Muscle of leg (tissue), 11 donors: Measurements from ENCODE around the gene RFXAP. TPM values are rescaled to one million over a fixed set of nuclear protein-coding genes. Genes with fewer than 3 reads are reported as not detected.

ENCODE experiments used
- DNase-seq: peaks from one replicate; pipeline ENCODE4 v3.0.0; 2013
- H3K27ac ChIP-seq: one replicate; pipeline ENCODE4 v1.5.1; 2013; ENCODE audit warnings: mild to moderate bottlenecking, low read length, control low read depth
- H3K27me3 ChIP-seq: one replicate; pipeline ENCODE4 v1.6.1; 2013; ENCODE audit warnings: low read length; ENCODE audit not compliant: control insufficient read depth, insufficient read depth
- H3K36me3 ChIP-seq: one replicate; pipeline ENCODE4 v1.6.1; 2013; ENCODE audit warnings: low read length; ENCODE audit not compliant: control insufficient read depth, insufficient read depth
- H3K4me1 ChIP-seq: one replicate; pipeline ENCODE4 v1.6.1; 2013; ENCODE audit warnings: low read length; ENCODE audit not compliant: control insufficient read depth, insufficient read depth
- H3K4me3 ChIP-seq: one replicate; pipeline ENCODE4 v1.5.1; 2013; ENCODE audit warnings: low read length, control low read depth
- H3K9me3 ChIP-seq: replicated peaks from 2 replicates; pipeline ENCODE4 v1.6.1; 2013; ENCODE audit warnings: low read depth, low read length; ENCODE audit not compliant: control insufficient read depth
- WGBS: methylation state at CpG from one replicate; pipeline ENCODE4 v1.1.5; 2013; ENCODE audit warnings: missing lambda C conversion rate; ENCODE audit not compliant: insufficient coverage; 5-methylcytosine and 5-hydroxymethylcytosine counted together
- polyA plus RNA-seq, 8 donors: library from polyadenylated mRNA; unstranded; fragments of 120-200 nt; gene quantifications; one replicate each; pipeline versions ENCODE4 v1.2.1 to v1.2.3, GENCODE V29; 2013; ENCODE audit warnings: inconsistent platforms in 1 of 8, low replicate concordance in 1 of 8; ENCODE audit not compliant: insufficient read length in 8 of 8, insufficient read depth in 1 of 8
- total RNA-seq: library from RNA; stranded (reverse); fragments of 120-200 nt; gene quantifications from one replicate; pipeline ENCODE4 v1.2.4, GENCODE V29; 2013

Gene RFXAP
- total and polyA plus RNA-seq, 9 donors = 2.2 to 11.3 (median 9.6) TPM

DNA sequence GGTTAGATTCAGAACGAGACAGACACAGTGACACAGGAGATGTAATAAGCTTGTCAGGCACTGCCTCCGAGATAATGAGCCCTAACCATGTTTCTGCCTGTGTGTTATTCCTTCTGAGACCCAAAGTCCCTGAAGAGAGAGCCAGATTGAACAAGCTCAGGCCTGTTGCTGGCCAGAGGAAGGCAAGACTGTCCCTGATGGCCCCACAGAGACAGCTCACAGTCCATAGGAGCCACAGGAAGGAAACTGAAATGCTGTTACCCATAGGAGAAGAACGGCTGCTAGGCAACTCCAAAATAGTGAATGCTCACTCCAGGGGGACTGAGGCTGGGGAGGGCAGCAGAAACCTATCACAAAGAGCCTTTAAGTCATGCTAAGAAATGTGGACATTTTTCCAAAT, 31.8 kb upstream of the RFXAP start:
- peak overlapping the region; percentile 65 for H3K27ac ChIP-seq
- WGBS = 14% methylated on average over 2 of the region's 3 CpGs
- H3K36me3 ChIP-seq = no peaks in the 10 kb centered on the region
- no peaks in the 10 kb centered on the region for H3K27me3 ChIP-seq
- DNase-seq = peak; percentile 77
- no peaks in the 10 kb centered on the region for H3K9me3 ChIP-seq
- H3K4me3 ChIP-seq = no peak overlapping the region
- H3K4me1 ChIP-seq = no peaks in the 10 kb centered on the region

DNA sequence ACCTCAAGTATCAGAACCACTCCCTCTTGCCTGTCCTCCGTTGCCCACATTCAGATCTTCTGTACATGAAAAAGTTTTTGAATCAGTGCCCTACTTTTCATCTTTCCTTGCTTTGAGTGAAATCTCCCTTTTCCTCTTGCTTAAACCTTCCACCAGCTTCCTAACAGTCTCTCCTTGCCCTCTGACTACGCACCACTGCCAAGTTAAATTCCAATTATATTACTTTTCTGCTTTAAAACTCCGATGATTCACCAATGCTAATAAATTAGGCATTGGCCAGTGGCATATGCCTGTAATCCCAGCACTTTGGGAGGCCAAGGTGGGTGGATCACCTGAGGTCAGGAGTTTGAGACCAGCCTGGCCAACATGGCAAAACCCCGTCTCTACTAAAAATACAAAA, 30.7 kb upstream of the RFXAP start:
- 82% methylated on average over 2 of the region's 4 CpGs for WGBS
- no peak overlapping the region for H3K27ac ChIP-seq
- no peak overlapping the region for H3K4me3 ChIP-seq
- H3K4me1 ChIP-seq = no peaks in the 10 kb centered on the region
- H3K27me3 ChIP-seq = no peaks in the 10 kb centered on the region
- no peaks in the 10 kb centered on the region for H3K9me3 ChIP-seq
- no peaks in the 10 kb centered on the region for H3K36me3 ChIP-seq
- no peak for DNase-seq

DNA sequence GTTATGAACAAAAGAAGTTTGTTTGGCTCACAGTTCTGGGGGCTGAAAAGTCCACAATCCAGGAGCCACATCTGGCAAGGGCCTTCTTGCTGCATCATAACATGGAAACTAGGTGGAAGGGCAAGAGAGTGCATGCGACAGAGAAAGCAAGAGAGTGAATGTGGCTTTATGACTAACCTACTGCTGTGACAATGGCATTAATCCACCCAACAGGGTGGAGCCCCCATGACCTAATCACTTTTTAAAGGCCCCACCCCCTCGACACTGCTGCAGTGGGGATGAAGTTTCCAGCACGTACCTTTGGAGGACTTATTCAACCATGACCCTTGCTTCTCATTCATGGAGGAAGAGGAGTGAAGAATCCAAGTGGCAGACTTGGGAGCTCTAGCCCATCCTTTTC, 30.0 kb upstream of the RFXAP start:
- no peak for DNase-seq

DNA sequence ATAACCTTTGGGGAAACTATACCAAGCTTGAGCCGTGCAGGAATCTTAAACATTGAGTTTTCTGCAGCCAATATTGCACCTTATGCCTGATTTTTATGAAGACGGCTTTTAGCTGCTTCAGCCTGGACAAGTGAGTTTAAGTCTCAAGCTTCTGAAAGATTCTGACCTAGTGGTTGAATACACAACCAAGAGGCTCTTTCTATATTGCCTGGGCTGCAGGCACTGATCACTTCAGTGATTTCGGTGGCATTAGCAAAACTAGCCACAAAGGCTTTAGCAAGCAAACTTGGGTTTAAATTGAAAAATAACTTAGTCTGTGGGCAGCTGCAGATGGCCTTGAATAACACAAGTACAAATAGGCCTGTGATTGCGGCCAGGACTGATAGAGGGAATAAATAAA, 29.3 kb upstream of the RFXAP start:
- Histone ChIP-seq H3K27ac (no peak overlapping the region), H3K36me3 (no peaks in the 10 kb centered on the region), H3K4me1 (no peaks in the 10 kb centered on the region), H3K9me3 (no peaks in the 10 kb centered on the region), H3K4me3 (no peak overlapping the region), H3K27me3 (no peaks in the 10 kb centered on the region)
- DNase-seq = no peak
- 80% methylated on average over 3 of the region's 4 CpGs for WGBS

More for the DNA sequence above, 30.0 kb upstream of the RFXAP start:
- H3K27me3 ChIP-seq = no peaks in the 10 kb centered on the region
- WGBS = 100% methylated on average over 1 of the region's 3 CpGs
- no peaks in the 10 kb centered on the region for H3K36me3 ChIP-seq
- no peak overlapping the region for H3K4me3 ChIP-seq
- no peaks in the 10 kb centered on the region for H3K4me1 ChIP-seq
- H3K9me3 ChIP-seq = no peaks in the 10 kb centered on the region
- no peak overlapping the region for H3K27ac ChIP-seq

DNA sequence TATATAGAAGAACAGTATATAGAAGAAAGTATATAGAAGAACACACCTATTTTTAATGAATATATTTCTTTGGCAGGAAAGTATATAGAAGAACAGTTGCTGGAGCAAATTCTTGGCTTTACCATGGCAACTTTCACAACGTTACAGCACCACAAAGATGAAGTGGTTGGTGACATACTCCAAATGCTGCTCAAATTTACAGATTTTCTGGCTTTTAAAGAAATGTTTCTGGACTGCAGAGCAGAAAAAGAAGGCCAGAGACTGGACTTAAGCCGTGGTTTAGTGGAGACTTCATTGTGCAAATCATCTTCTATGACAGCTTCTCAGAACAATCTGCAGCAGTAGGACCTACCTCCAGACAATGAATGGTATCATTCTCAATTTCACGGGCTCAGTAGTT, 24.3 kb upstream of the RFXAP start:
- 50% methylated on average over 2 of the region's 3 CpGs for WGBS
- Histone ChIP-seq H3K27ac (no peak overlapping the region), H3K27me3 (no peaks in the 10 kb centered on the region), H3K4me3 (no peak overlapping the region), H3K4me1 (no peaks in the 10 kb centered on the region), H3K9me3 (no peaks in the 10 kb centered on the region), H3K36me3 (no peaks in the 10 kb centered on the region)
- no peak for DNase-seq

GRCh38 chr13:36795463-36795862, 23.6 kb upstream of the RFXAP start:
- no peak overlapping the region for H3K27ac ChIP-seq
- no peaks in the 10 kb centered on the region for H3K27me3 ChIP-seq
- no peaks in the 10 kb centered on the region for H3K9me3 ChIP-seq
- H3K4me1 ChIP-seq = no peaks in the 10 kb centered on the region
- no peak for DNase-seq
- H3K36me3 ChIP-seq = no peaks in the 10 kb centered on the region
- H3K4me3 ChIP-seq = no peak overlapping the region
- WGBS = 80% methylated on average over 1 of the region's 6 CpGs

DNA sequence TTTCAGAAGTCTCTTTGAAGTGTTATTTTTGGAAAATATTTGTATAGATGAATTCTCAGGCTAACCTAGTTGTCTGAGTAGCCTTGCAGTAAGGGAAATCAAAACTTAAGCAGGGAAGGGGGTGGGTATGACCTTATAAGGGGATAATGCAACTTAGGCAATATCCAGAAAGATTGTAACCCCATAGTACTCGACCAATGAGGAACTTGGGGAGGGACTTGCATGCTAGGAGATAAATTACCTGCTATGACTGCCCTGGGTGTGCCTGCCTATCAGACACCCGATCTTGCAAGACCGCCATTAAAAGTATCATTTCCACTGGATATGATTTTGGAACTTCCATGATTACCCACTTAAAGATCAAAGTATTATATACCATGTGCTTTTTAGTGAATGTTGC, 23.0 kb upstream of the RFXAP start:
- WGBS = 60% methylated on average over 1 of the region's 3 CpGs
- DNase-seq = no peak
- no peaks in the 10 kb centered on the region for H3K36me3 ChIP-seq
- H3K4me3 ChIP-seq = no peak overlapping the region
- no peaks in the 10 kb centered on the region for H3K4me1 ChIP-seq
- H3K9me3 ChIP-seq = no peaks in the 10 kb centered on the region
- no peaks in the 10 kb centered on the region for H3K27me3 ChIP-seq
- no peak overlapping the region for H3K27ac ChIP-seq

GRCh38 chr13:36801035-36801434, 18.0 kb upstream of the RFXAP start:
- Histone ChIP-seq H3K4me3 (no peak overlapping the region), H3K36me3 (no peaks in the 10 kb centered on the region), H3K27ac (no peak overlapping the region), H3K27me3 (no peaks in the 10 kb centered on the region), H3K4me1 (no peaks in the 10 kb centered on the region), H3K9me3 (no peaks in the 10 kb centered on the region)
- no CpG with 5 or more reads among the region's 3 CpGs for WGBS
- no peak for DNase-seq

DNA sequence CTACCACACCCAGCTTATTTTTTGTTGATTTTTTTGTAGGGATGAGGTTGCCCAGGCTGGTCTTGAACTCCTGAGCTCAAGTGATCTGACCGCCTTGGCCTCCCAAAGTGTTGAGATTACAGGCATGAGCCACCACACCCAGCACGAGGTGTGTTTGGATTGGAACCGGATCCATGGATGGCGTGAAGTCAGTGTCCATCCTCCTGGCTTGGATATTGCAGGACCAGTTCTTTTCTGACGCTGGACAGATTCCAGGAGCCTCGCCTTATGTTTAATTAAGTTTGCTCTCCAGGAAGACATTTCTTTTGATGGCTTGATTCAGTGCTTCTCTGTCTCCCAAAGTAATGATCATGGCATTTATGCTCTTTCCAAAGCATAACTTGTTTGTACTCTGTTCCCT, 14.4 kb upstream of the RFXAP start:
- WGBS = 88% methylated on average over 6 of the region's 6 CpGs
- Histone ChIP-seq H3K4me1 (no peaks in the 10 kb centered on the region), H3K27ac (no peak overlapping the region), H3K36me3 (no peaks in the 10 kb centered on the region), H3K9me3 (no peaks in the 10 kb centered on the region), H3K27me3 (no peaks in the 10 kb centered on the region), H3K4me3 (no peak overlapping the region)
- no peak for DNase-seq

DNA sequence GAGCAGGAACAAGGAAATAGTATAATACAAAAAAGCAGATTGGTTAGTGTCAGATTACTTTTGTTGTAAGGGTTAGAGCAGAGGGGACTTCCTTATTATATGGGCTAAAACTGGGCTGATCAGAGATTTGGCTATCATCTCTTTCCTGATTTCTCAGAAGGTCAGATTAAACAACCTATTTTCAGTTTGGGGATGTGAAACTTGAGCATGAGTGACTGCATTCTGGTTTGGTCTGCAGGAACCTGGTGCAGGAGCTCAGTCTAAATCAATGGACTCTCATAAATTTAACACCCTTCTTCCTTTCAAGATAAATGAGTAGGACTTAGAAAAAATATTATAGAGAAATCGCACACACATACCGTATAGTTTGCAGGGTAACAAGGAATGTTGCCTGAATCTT, 12.9 kb upstream of the RFXAP start:
- WGBS = no CpG with 5 or more reads among the region's 2 CpGs
- no peaks in the 10 kb centered on the region for H3K36me3 ChIP-seq
- no peak for DNase-seq
- H3K27ac ChIP-seq = no peak overlapping the region
- no peaks in the 10 kb centered on the region for H3K4me1 ChIP-seq
- H3K27me3 ChIP-seq = no peaks in the 10 kb centered on the region
- no peak overlapping the region for H3K4me3 ChIP-seq
- H3K9me3 ChIP-seq = no peaks in the 10 kb centered on the region

- no peak for DNase-seq
- Histone ChIP-seq H3K9me3 (no peaks in the 10 kb centered on the region), H3K4me3 (no peak overlapping the region), H3K27me3 (no peaks in the 10 kb centered on the region), H3K27ac (no peak overlapping the region), H3K4me1 (no peaks in the 10 kb centered on the region), H3K36me3 (no peaks in the 10 kb centered on the region)
- 94% methylated on average over 2 of the region's 2 CpGs for WGBS
Measured at GRCh38 chr13:36807616-36808015, 11.4 kb upstream of the RFXAP start.
